Measurements from ENCODE around the gene ACAN.

Gene ACAN

DNA sequence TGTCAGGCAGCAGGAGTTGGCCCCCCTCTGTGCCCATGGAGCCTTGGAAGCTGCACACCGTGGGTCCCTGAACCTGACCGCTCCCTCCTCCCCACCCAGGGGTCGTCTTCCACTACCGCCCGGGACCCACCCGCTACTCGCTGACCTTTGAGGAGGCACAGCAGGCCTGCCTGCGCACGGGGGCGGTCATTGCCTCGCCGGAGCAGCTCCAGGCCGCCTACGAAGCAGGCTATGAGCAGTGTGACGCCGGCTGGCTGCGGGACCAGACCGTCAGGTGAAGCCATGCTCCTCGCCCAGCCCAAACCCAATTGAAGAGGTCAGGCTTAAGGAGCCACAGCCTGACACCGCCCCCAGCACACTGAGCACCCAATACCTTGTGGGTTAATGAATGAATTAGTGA lies 43.9 kb downstream of the ACAN start:
- TF ChIP-seq CTCF (IDR thresholded peaks at IDR 0.05; ENCODE audit: borderline replicate concordance, control extremely low read depth, extremely low read depth, insufficient read depth, missing control alignments), result no peak
- in situ Hi-C loops (cut with MboI; ENCODE audit: low sequenced_read_pairs, unreplicated experiment), result no loop called here
- DNase-seq (ENCODE audit: low spot score), result no peak

DNA sequence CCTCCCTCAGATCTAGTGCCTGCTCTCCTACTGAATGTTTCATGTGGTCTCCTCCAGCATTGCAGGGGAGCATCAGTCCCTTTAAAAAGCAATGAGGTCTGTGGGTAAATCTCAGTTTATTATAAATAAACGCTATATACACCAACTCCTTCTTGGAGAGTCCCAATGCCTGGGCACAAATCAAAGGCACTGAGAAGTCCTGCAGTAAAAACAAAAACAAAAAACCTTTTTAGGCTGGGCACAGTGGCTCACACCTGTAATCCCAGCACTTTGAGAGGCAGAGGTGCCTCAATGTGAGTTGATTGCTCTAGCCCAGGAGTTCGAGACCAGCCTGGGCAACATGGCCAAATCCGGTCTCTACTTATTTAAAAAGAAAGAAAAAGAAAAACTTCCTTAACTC lies 45.0 kb downstream of the ACAN start:
- in situ Hi-C loops (cut with MboI; ENCODE audit: low sequenced_read_pairs, unreplicated experiment), result no loop called here
- no peak for DNase-seq (ENCODE audit: low spot score)
- TF ChIP-seq CTCF (IDR thresholded peaks at IDR 0.05; ENCODE audit: borderline replicate concordance, control extremely low read depth, extremely low read depth, insufficient read depth, missing control alignments), result no peak

DNA sequence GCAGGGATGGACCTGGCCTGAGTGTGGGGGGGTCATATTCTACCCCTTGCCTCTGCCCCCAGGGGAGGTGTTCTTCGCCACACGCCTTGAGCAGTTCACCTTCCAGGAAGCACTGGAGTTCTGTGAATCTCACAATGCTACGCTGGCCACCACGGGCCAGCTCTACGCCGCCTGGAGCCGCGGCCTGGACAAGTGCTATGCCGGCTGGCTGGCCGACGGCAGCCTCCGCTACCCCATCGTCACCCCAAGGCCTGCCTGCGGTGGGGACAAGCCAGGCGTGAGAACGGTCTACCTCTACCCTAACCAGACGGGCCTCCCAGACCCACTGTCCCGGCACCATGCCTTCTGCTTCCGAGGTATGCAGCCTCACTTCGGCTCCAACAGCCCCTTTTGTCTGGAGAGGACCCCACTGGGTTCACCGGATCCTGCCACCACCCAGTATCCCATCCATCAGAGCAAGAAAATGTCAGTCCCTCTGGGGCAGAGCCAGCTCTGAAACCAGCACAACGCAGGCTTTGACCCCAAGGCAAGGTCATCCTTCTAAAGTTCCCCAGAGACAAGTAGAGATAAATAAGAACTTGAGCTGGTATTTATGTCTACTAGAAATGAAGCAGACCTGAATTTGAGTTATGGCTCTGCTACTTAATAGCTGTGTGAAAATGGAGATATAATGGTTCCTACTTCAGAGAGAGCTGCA lies 46.3 kb downstream of the ACAN start:
- no peak for DNase-seq (ENCODE audit: low spot score)
- in situ Hi-C loops (cut with MboI; ENCODE audit: low sequenced_read_pairs, unreplicated experiment), result no loop called here
- no peak for TF ChIP-seq CTCF (IDR thresholded peaks at IDR 0.05; ENCODE audit: borderline replicate concordance, control extremely low read depth, extremely low read depth, insufficient read depth, missing control alignments)

DNA sequence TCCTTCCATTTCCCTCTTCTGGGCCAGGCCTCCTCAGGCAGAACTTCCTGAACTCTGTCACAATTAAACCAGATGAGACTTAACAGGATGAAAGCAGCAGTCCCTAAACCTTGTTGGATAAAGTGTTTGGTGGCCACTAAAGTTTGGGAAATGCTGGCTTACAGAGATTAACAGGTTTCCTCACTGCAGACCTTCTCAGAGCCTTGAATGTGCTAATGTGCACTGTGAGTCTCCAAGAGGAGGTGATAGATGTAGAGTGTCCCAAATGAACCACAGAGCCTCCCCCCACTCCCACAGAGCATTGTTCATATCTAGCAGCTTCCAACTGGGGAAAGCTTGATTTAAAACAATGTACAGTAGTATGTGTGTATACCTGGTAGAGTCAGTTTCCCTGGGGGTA lies 49.2 kb downstream of the ACAN start:
- DNase-seq (ENCODE audit: low spot score), result no peak
- in situ Hi-C loops (cut with MboI; ENCODE audit: low sequenced_read_pairs, unreplicated experiment), result no loop called here
- TF ChIP-seq CTCF (IDR thresholded peaks at IDR 0.05; ENCODE audit: borderline replicate concordance, control extremely low read depth, extremely low read depth, insufficient read depth, missing control alignments), result no peak

DNA sequence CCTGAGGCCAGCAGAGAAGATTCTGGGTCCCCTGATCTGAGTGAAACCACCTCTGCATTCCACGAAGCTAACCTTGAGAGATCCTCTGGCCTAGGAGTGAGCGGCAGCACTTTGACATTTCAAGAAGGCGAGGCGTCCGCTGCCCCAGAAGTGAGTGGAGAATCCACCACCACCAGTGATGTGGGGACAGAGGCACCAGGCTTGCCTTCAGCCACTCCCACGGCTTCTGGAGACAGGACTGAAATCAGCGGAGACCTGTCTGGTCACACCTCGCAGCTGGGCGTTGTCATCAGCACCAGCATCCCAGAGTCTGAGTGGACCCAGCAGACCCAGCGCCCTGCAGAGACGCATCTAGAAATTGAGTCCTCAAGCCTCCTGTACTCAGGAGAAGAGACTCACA lies 55.7 kb downstream of the ACAN start:
- DNase-seq (ENCODE audit: low spot score), result no peak
- in situ Hi-C loops (cut with MboI; ENCODE audit: low sequenced_read_pairs, unreplicated experiment), result no loop called here
- TF ChIP-seq CTCF (IDR thresholded peaks at IDR 0.05; ENCODE audit: borderline replicate concordance, control extremely low read depth, extremely low read depth, insufficient read depth, missing control alignments), result no peak

- TF ChIP-seq CTCF (IDR thresholded peaks at IDR 0.05; ENCODE audit: borderline replicate concordance, control extremely low read depth, extremely low read depth, insufficient read depth, missing control alignments), result no peak
- DNase-seq (ENCODE audit: low spot score), result no peak
- in situ Hi-C loops (cut with MboI; ENCODE audit: low sequenced_read_pairs, unreplicated experiment), result no loop called here
Observed at GRCh38 chr15:88859550-88859949, 56.3 kb downstream of the ACAN start.
